ENCODE measurements around the gene SH3PXD2A. TPM values are rescaled to one million over a fixed set of nuclear protein-coding genes. Genes with fewer than 3 reads are reported as not detected.
A peak's percentile ranks its signal among the peaks of the same experiment; 100 is the strongest.
"Not testable (repeated sequence)": the region's sequence is repeated elsewhere in the genome, so short reads cannot be mapped to it uniquely, and the experiment has no call there.

SH3PXD2A gene
- total RNA-seq, 4 donors from 2014 or later, result 26.5 to 56.9 (median 33.3) TPM

GRCh38 chr10:103609231-103610082 is 245.9 kb downstream of the SH3PXD2A start:
- H3K27ac ChIP-seq, result no peak overlapping the region
- no peak overlapping the region for H3K4me3 ChIP-seq
- in situ Hi-C loops (cut with MboI; ENCODE audit: low pct_ligation_motif_present in 1 of 4, low pct_unique_long_range_greater_than_20kb in 1 of 4, low sequenced_read_pairs in 3 of 4), result loop anchor here in 1 of 4 donors (25.0 kb wide), 1 partner anchor 253 kb away; the partner anchor contains the start of gene SH3PXD2A
- H3K27me3 ChIP-seq, result no peaks in the 10 kb centered on the region
- DNase-seq, result no peak
- peaks cover 0 to 19% (median 0%) of the 10 kb centered on the region in 4 donors for H3K36me3 ChIP-seq
- peaks cover 0 to 1% (median 0%) of the 10 kb centered on the region in 4 donors for H3K4me1 ChIP-seq
- WGBS, 2 donors (ENCODE audit: low coverage in 1 of 2), result 93 to 94% methylated on average over 7 to 8 of the region's 8 CpGs
- no peaks in the 10 kb centered on the region for H3K9me3 ChIP-seq
- intact Hi-C loops (cut with DNase I; ENCODE audit: low total_unique reads), result no loop called here
- TF ChIP-seq POLR2AphosphoS5 (IDR thresholded peaks at IDR 0.05), result no peak
- TF ChIP-seq EP300 (IDR thresholded peaks at IDR 0.05; ENCODE audit: low read depth), result no peak
- TF ChIP-seq POLR2A (IDR thresholded peaks at IDR 0.05), result no peak
- TF ChIP-seq CTCF (IDR thresholded peaks at IDR 0.05), result no peak

GRCh38 chr10:103608056-103608455 is 247.3 kb downstream of the SH3PXD2A start:
- in situ Hi-C loops (cut with MboI; ENCODE audit: low pct_ligation_motif_present in 1 of 4, low pct_unique_long_range_greater_than_20kb in 1 of 4, low sequenced_read_pairs in 3 of 4), result loop anchor here in 1 of 4 donors (25.0 kb wide), 1 partner anchor 254 kb away; the partner anchor contains the start of gene SH3PXD2A
- intact Hi-C loops (cut with DNase I; ENCODE audit: low total_unique reads); H3K27me3 ChIP-seq; DNase-seq; H3K4me1 ChIP-seq; H3K27ac ChIP-seq; H3K4me3 ChIP-seq; H3K9me3 ChIP-seq: not testable (repeated sequence)
- WGBS, 2 donors (ENCODE audit: low coverage in 1 of 2), result 73 to 94% methylated on average over 9 to 11 of the region's 11 CpGs
- peaks cover 0 to 23% (median 0%) of the 10 kb centered on the region in 4 donors for H3K36me3 ChIP-seq

GRCh38 chr10:103607051-103607450 is 248.3 kb downstream of the SH3PXD2A start:
- intact Hi-C loops (cut with DNase I; ENCODE audit: low total_unique reads); H3K4me3 ChIP-seq; H3K27me3 ChIP-seq; H3K9me3 ChIP-seq; H3K27ac ChIP-seq; DNase-seq; H3K4me1 ChIP-seq: not testable (repeated sequence)
- WGBS, 2 donors (ENCODE audit: low coverage in 1 of 2), result 99% methylated on average over 14 of the region's 32 CpGs; no CpG with 5 or more reads in 1 of the 2 donors
- H3K36me3 ChIP-seq, result peaks cover 0 to 15% (median 0%) of the 10 kb centered on the region in 4 donors
- in situ Hi-C loops (cut with MboI; ENCODE audit: low pct_ligation_motif_present in 1 of 4, low pct_unique_long_range_greater_than_20kb in 1 of 4, low sequenced_read_pairs in 3 of 4), result loop anchor here in 1 of 4 donors (25.0 kb wide), 1 partner anchor 255 kb away; the partner anchor contains the start of gene SH3PXD2A

GRCh38 chr10:103606097-103606438 is 249.3 kb downstream of the SH3PXD2A start:
- H3K36me3 ChIP-seq; H3K4me3 ChIP-seq; H3K9me3 ChIP-seq; intact Hi-C loops (cut with DNase I; ENCODE audit: low total_unique reads); DNase-seq; H3K4me1 ChIP-seq; H3K27me3 ChIP-seq: not testable (repeated sequence)
- peak overlapping the region in 1 of 4 donors; percentile 7 for H3K27ac ChIP-seq
- WGBS, 2 donors (ENCODE audit: low coverage in 1 of 2), result 71% methylated on average over 1 of the region's 1 CpG; no CpG with 5 or more reads in 1 of the 2 donors
- in situ Hi-C loops (cut with MboI; ENCODE audit: low pct_ligation_motif_present in 1 of 4, low pct_unique_long_range_greater_than_20kb in 1 of 4, low sequenced_read_pairs in 3 of 4), result loop anchor here in 1 of 4 donors (25.0 kb wide), 1 partner anchor 256 kb away; the partner anchor contains the start of gene SH3PXD2A

GRCh38 chr10:103605359-103606096 is 249.8 kb downstream of the SH3PXD2A start:
- H3K27me3 ChIP-seq, result no peaks in the 10 kb centered on the region
- in situ Hi-C loops (cut with MboI; ENCODE audit: low pct_ligation_motif_present in 1 of 4, low pct_unique_long_range_greater_than_20kb in 1 of 4, low sequenced_read_pairs in 3 of 4) (loop anchor here in 1 of 4 donors (25.0 kb wide), 1 partner anchor 257 kb away; the partner anchor contains the start of gene SH3PXD2A), intact Hi-C loops (cut with DNase I; ENCODE audit: low total_unique reads) (no loop called here)
- WGBS, 2 donors (ENCODE audit: low coverage in 1 of 2), result 50 to 72% methylated on average over 2 to 11 of the region's 12 CpGs
- H3K4me3 ChIP-seq, result no peak overlapping the region
- peak in 2 of 3 donors; percentile 8 to 14 for TF ChIP-seq POLR2AphosphoS5 (IDR thresholded peaks at IDR 0.05)
- peak; percentile 73 to 85 (median 77) for TF ChIP-seq CTCF (IDR thresholded peaks at IDR 0.05)
- no peak for TF ChIP-seq EP300 (IDR thresholded peaks at IDR 0.05; ENCODE audit: low read depth)
- TF ChIP-seq POLR2A (IDR thresholded peaks at IDR 0.05), result no peak
- peaks cover 0 to 5% (median 0%) of the 10 kb centered on the region in 4 donors for H3K36me3 ChIP-seq
- H3K4me1 ChIP-seq, result peaks cover 0 to 5% (median under 1%) of the 10 kb centered on the region in 4 donors
- H3K9me3 ChIP-seq, result no peaks in the 10 kb centered on the region
- peak; percentile 60 for DNase-seq
- peak overlapping the region in 3 of 4 donors; percentile 7 to 27 (median 10) for H3K27ac ChIP-seq
